Activated naive CD8-positive, alpha-beta T cell treated with anti-CD3 and anti-CD28 coated beads, Interleukin-2, amount 10 ng/mL, durations not matched to agents 7 days and 5 days (primary cell): ENCODE results near the gene MKNK2. TPM values are rescaled to one million over a fixed set of nuclear protein-coding genes. Genes with fewer than 3 reads are reported as not detected.
A peak's percentile ranks its signal among the peaks of the same experiment; 100 is the strongest.

Experiments used
- ATAC-seq: fragments of 150-1000 bp; cut with Tn5 transposase; one replicate; pipeline ENCODE4 v1.10.0; 2021; ENCODE audit warnings: low read depth, moderate library complexity
- POLR2A ChIA-PET: fragments of 350-600 bp; sonication (Branson Sonifier 250); formaldehyde crosslinking; loops from one replicate; lab custom pipeline; 2021; ENCODE audit warnings: antibody characterized with exemption; lab: Charles Lee
- DNase-seq: peaks from one replicate; pipeline ENCODE4 v3.0.0; 2021
- H3K27ac Mint-ChIP-seq: one replicate; pipeline ENCODE4 v1.8.0; 2022; ENCODE audit warnings: mild to moderate bottlenecking, mixed read lengths
- H3K27me3 Mint-ChIP-seq: one replicate; pipeline ENCODE4 v1.8.0; 2022; ENCODE audit warnings: mild to moderate bottlenecking, moderate library complexity, mixed read lengths
- H3K36me3 Mint-ChIP-seq: one replicate; pipeline ENCODE4 v1.8.0; 2021; ENCODE audit warnings: mild to moderate bottlenecking, mixed read lengths
- H3K4me1 Mint-ChIP-seq: one replicate; pipeline ENCODE4 v1.8.0; 2021; ENCODE audit warnings: mixed read lengths
- H3K4me3 Mint-ChIP-seq: one replicate; pipeline ENCODE4 v1.8.0; 2022; ENCODE audit warnings: mild to moderate bottlenecking, moderate library complexity, mixed read lengths
- H3K9me3 Mint-ChIP-seq: one replicate; pipeline ENCODE4 v1.8.0; 2021; ENCODE audit warnings: mixed read lengths
- total RNA-seq, 2 experiments: library from RNA; stranded (reverse); gene quantifications; one replicate each; pipeline ENCODE4 v1.2.3, GENCODE V29; 2021

Gene MKNK2
- total RNA-seq, 2 experiments from 2014 or later: 319 to 341 TPM

GRCh38 chr19:2049741-2050348 is 1.2 kb downstream of the MKNK2 start:
- no peaks in the 10 kb centered on the region for H3K27me3 Mint-ChIP-seq
- H3K9me3 Mint-ChIP-seq: no peaks in the 10 kb centered on the region
- peak overlapping the region; percentile 77 for H3K27ac Mint-ChIP-seq
- ATAC-seq: peak; percentile 24
- peaks cover 9% of the 10 kb centered on the region for H3K36me3 Mint-ChIP-seq
- POLR2A ChIA-PET: interaction anchor here (0.5 to 5.2 kb wide), 16 partner anchors 8 to 970 kb away, joined by 3 to 73 read pairs (median 4); no protein-coding TSS in a partner anchor
- H3K4me1 Mint-ChIP-seq: peaks cover 25% of the 10 kb centered on the region
- peak; percentile 73 for DNase-seq
- H3K4me3 Mint-ChIP-seq: peak overlapping the region; percentile 91

GRCh38 chr19:2048959-2049740 is 1.9 kb downstream of the MKNK2 start:
- no peak for ATAC-seq
- no peak for DNase-seq
- Mint-ChIP-seq H3K27me3 (no peaks in the 10 kb centered on the region), H3K27ac (peak overlapping the region; percentile 77), H3K9me3 (no peaks in the 10 kb centered on the region), H3K4me1 (peaks cover 24% of the 10 kb centered on the region), H3K4me3 (peak overlapping the region; percentile 91), H3K36me3 (peaks cover 10% of the 10 kb centered on the region)
- POLR2A ChIA-PET: interaction anchor here (0.5 to 5.2 kb wide), 10 partner anchors 9 to 970 kb away, joined by 3 to 73 read pairs (median 6); no protein-coding TSS in a partner anchor

- H3K4me1 Mint-ChIP-seq: peaks cover 30% of the 10 kb centered on the region
- no peaks in the 10 kb centered on the region for H3K27me3 Mint-ChIP-seq
- no peaks in the 10 kb centered on the region for H3K9me3 Mint-ChIP-seq
- peak overlapping the region; percentile 60 for H3K27ac Mint-ChIP-seq
- H3K4me3 Mint-ChIP-seq: peak overlapping the region; percentile 91
- no peak for DNase-seq
- no peak for ATAC-seq
- POLR2A ChIA-PET: interaction anchor here (1.2 to 5.2 kb wide), 4 partner anchors 13 to 151 kb away, joined by 7 to 73 read pairs (median 8); no protein-coding TSS in a partner anchor
- H3K36me3 Mint-ChIP-seq: peaks cover 10% of the 10 kb centered on the region
Observed at GRCh38 chr19:2048104-2048958, 2.7 kb downstream of the MKNK2 start.

GRCh38 chr19:2047449-2048103 is 3.5 kb downstream of the MKNK2 start:
- ATAC-seq (no peak), DNase-seq (no peak)
- peaks cover 32% of the 10 kb centered on the region for H3K4me1 Mint-ChIP-seq
- H3K27me3 Mint-ChIP-seq: no peaks in the 10 kb centered on the region
- peak overlapping the region; percentile 91 for H3K4me3 Mint-ChIP-seq
- no peaks in the 10 kb centered on the region for H3K9me3 Mint-ChIP-seq
- POLR2A ChIA-PET: interaction anchor here (1.2 to 1.7 kb wide), 2 partner anchors 9 to 150 kb away, joined by 4 to 7 read pairs; no protein-coding TSS in a partner anchor
- H3K36me3 Mint-ChIP-seq: peaks cover 10% of the 10 kb centered on the region
- peak overlapping the region; percentile 60 for H3K27ac Mint-ChIP-seq

- no peaks in the 10 kb centered on the region for H3K27me3 Mint-ChIP-seq
- peak overlapping the region; percentile 38 for H3K27ac Mint-ChIP-seq
- H3K4me3 Mint-ChIP-seq: no peak overlapping the region
- no peak for DNase-seq
- peaks cover 28% of the 10 kb centered on the region for H3K4me1 Mint-ChIP-seq
- H3K36me3 Mint-ChIP-seq: peaks cover 10% of the 10 kb centered on the region
- POLR2A ChIA-PET: interaction anchor here (1.2 kb wide), 1 partner anchor 9 kb away, joined by 4 read pairs; no protein-coding TSS in a partner anchor
- no peak for ATAC-seq
- no peaks in the 10 kb centered on the region for H3K9me3 Mint-ChIP-seq
Observed at GRCh38 chr19:2047076-2047448, 4.0 kb downstream of the MKNK2 start.

GRCh38 chr19:2046046-2046907 is 4.8 kb downstream of the MKNK2 start:
- H3K9me3 Mint-ChIP-seq: no peaks in the 10 kb centered on the region
- H3K27ac Mint-ChIP-seq: peak overlapping the region; percentile 21
- no peak overlapping the region for H3K4me3 Mint-ChIP-seq
- peaks cover 10% of the 10 kb centered on the region for H3K36me3 Mint-ChIP-seq
- H3K27me3 Mint-ChIP-seq: no peaks in the 10 kb centered on the region
- DNase-seq (no peak), ATAC-seq (no peak)
- POLR2A ChIA-PET: interaction anchor here (1.2 kb wide), 1 partner anchor 10 kb away, joined by 4 read pairs; no protein-coding TSS in a partner anchor
- peaks cover 24% of the 10 kb centered on the region for H3K4me1 Mint-ChIP-seq

GRCh38 chr19:2045501-2046045 is 5.5 kb downstream of the MKNK2 start:
- Mint-ChIP-seq H3K4me1 (peaks cover 24% of the 10 kb centered on the region), H3K27me3 (no peaks in the 10 kb centered on the region), H3K9me3 (no peaks in the 10 kb centered on the region), H3K27ac (no peak overlapping the region), H3K36me3 (peaks cover 10% of the 10 kb centered on the region), H3K4me3 (no peak overlapping the region)
- ATAC-seq (no peak), DNase-seq (no peak)
- POLR2A ChIA-PET: no interaction called here

- no peak for ATAC-seq
- H3K4me1 Mint-ChIP-seq: peaks cover 22% of the 10 kb centered on the region
- no peaks in the 10 kb centered on the region for H3K27me3 Mint-ChIP-seq
- H3K27ac Mint-ChIP-seq: peak overlapping the region; percentile 54
- peak overlapping the region; percentile 35 for H3K4me3 Mint-ChIP-seq
- H3K9me3 Mint-ChIP-seq: no peaks in the 10 kb centered on the region
- peaks cover 9% of the 10 kb centered on the region for H3K36me3 Mint-ChIP-seq
- DNase-seq: no peak
- POLR2A ChIA-PET: no interaction called here
Observed at GRCh38 chr19:2044709-2045500, 6.1 kb downstream of the MKNK2 start.

GRCh38 chr19:2043961-2044708 is 6.9 kb downstream of the MKNK2 start:
- peak overlapping the region; percentile 87 for H3K27ac Mint-ChIP-seq
- H3K36me3 Mint-ChIP-seq: peaks cover 9% of the 10 kb centered on the region
- H3K9me3 Mint-ChIP-seq: no peaks in the 10 kb centered on the region
- peaks cover 20% of the 10 kb centered on the region for H3K4me1 Mint-ChIP-seq
- peak overlapping the region; percentile 10 for H3K4me3 Mint-ChIP-seq
- POLR2A ChIA-PET: interaction anchor here (0.6 to 4.1 kb wide), 10 partner anchors 8 to 576 kb away, joined by 3 to 48 read pairs (median 5); no protein-coding TSS in a partner anchor
- no peaks in the 10 kb centered on the region for H3K27me3 Mint-ChIP-seq
- no peak for ATAC-seq
- peak; percentile 61 for DNase-seq

GRCh38 chr19:2043251-2043641 is 7.8 kb downstream of the MKNK2 start:
- Mint-ChIP-seq H3K36me3 (peaks cover 7% of the 10 kb centered on the region), H3K4me3 (peak overlapping the region; percentile 39), H3K9me3 (no peaks in the 10 kb centered on the region), H3K27me3 (no peaks in the 10 kb centered on the region), H3K4me1 (peaks cover 18% of the 10 kb centered on the region), H3K27ac (peak overlapping the region; percentile 87)
- DNase-seq (peak; percentile 51), ATAC-seq (no peak)
- POLR2A ChIA-PET: interaction anchor here (0.5 to 4.1 kb wide), 9 partner anchors 9 to 577 kb away, joined by 3 to 48 read pairs (median 5); no protein-coding TSS in a partner anchor
